ENCODE results near the gene MTCL1. TPM values are rescaled to one million over a fixed set of nuclear protein-coding genes. Genes with fewer than 3 reads are reported as not detected.

MTCL1 gene
- total and polyA plus RNA-seq, 10 of the 15 experiments (the other 5 are each of a cell fraction or from before 2014, with no cell fraction given): 0.03 to 0.36 (median 0.13) TPM; not detected in 4

DNA sequence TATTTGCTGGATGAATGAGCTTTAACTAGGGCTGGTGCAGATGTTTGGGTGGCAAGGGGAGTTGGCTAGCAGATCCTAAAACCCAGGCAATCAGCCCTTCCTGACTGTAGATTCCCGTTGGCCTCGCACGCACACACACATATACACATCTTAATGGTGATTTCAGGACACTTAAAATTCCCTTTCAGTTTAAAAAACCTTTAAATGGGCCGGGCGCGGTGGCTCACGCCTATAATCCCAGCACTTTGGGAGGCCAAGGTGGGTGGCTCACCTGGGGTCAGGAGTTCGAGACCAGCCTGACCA is 19.5 kb upstream of the MTCL1 start:
- in situ Hi-C loops (cut with MboI): no loop called here
- H3K27ac ChIP-seq (ENCODE audit: control insufficient read depth, insufficient read depth): no peak overlapping the region
- H2AFZ ChIP-seq (ENCODE audit: control insufficient read depth, low read depth, low read length): no peak overlapping the region
- intact Hi-C loops (cut with micrococcal nuclease; ENCODE audit: unreplicated experiment): no loop called here
- SMC1A ChIA-PET (ENCODE audit: uncharacterized antibody, unreplicated experiment): no interaction called here
- FAIRE-seq (no peak), ATAC-seq (no peak), DNase-seq (ENCODE audit: low read depth, low spot score) (no peak)
- peaks cover 0 to 2% of the 10 kb centered on the region in 2 experiments; a peak in 3 of 4 replicates for H3K27me3 ChIP-seq (replicated peaks in 1 of 2; ENCODE audit: control insufficient read depth in 2 of 2, insufficient read depth in 2 of 2, low read length in 1 of 2)
- H3K9me3 ChIP-seq (replicated peaks; ENCODE audit: control insufficient read depth, insufficient read depth, low read length): no peaks in the 10 kb centered on the region
- CTCF ChIA-PET: interaction anchor here (2.7 kb wide), 1 partner anchor 10 kb away, joined by 12 read pairs; no protein-coding TSS in a partner anchor
- TF ChIP-seq KDM1A (IDR thresholded peaks at IDR 0.05; ENCODE audit: borderline replicate concordance) (no peak), NRF1 (conservative IDR thresholded peaks at IDR 0.05; ENCODE audit: low read depth, low read length) (no peak), TCF3 (IDR thresholded peaks at IDR 0.05; ENCODE audit: borderline replicate concordance, insufficient read depth, low read depth, low read length) (no peak), NR2F1 (conservative IDR thresholded peaks at IDR 0.05) (no peak), BHLHE40 (IDR thresholded peaks at IDR 0.05; ENCODE audit: borderline replicate concordance in 1 of 2, low read depth in 2 of 2, low read length in 1 of 2) (no peak), SMARCA5 (IDR thresholded peaks at IDR 0.05) (no peak), ATF7 (IDR thresholded peaks at IDR 0.05; ENCODE audit: low read depth) (no peak), RBBP5 (conservative IDR thresholded peaks at IDR 0.05) (no peak), CBX3 (IDR thresholded peaks at IDR 0.05; ENCODE audit: borderline replicate concordance, low read depth) (no peak), BACH1 (IDR thresholded peaks at IDR 0.05; ENCODE audit: borderline replicate concordance) (no peak), JUND (IDR thresholded peaks at IDR 0.05; ENCODE audit: low read depth, low read length) (no peak), ZNF384 (IDR thresholded peaks at IDR 0.05; ENCODE audit: borderline replicate concordance, low read depth, low read length) (no peak), TBL1XR1 (IDR thresholded peaks at IDR 0.05; ENCODE audit: low read depth, low read length) (no peak), ZSCAN29 (IDR thresholded peaks at IDR 0.05) (no peak)
- TF ChIP-seq, protein P1, sequence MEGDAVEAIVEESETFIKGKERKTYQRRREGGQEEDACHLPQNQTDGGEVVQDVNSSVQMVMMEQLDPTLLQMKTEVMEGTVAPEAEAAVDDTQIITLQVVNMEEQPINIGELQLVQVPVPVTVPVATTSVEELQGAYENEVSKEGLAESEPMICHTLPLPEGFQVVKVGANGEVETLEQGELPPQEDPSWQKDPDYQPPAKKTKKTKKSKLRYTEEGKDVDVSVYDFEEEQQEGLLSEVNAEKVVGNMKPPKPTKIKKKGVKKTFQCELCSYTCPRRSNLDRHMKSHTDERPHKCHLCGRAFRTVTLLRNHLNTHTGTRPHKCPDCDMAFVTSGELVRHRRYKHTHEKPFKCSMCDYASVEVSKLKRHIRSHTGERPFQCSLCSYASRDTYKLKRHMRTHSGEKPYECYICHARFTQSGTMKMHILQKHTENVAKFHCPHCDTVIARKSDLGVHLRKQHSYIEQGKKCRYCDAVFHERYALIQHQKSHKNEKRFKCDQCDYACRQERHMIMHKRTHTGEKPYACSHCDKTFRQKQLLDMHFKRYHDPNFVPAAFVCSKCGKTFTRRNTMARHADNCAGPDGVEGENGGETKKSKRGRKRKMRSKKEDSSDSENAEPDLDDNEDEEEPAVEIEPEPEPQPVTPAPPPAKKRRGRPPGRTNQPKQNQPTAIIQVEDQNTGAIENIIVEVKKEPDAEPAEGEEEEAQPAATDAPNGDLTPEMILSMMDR (IDR thresholded peaks at IDR 0.05 in 2 of 3, conservative IDR thresholded peaks at IDR 0.05 in 1 of 3; ENCODE audit: control insufficient read depth in 2 of 3, extremely low read depth in 1 of 3, insufficient read depth in 1 of 3, low read depth in 3 of 3, low read length in 3 of 3): no peak
- TF ChIP-seq, protein P2, sequence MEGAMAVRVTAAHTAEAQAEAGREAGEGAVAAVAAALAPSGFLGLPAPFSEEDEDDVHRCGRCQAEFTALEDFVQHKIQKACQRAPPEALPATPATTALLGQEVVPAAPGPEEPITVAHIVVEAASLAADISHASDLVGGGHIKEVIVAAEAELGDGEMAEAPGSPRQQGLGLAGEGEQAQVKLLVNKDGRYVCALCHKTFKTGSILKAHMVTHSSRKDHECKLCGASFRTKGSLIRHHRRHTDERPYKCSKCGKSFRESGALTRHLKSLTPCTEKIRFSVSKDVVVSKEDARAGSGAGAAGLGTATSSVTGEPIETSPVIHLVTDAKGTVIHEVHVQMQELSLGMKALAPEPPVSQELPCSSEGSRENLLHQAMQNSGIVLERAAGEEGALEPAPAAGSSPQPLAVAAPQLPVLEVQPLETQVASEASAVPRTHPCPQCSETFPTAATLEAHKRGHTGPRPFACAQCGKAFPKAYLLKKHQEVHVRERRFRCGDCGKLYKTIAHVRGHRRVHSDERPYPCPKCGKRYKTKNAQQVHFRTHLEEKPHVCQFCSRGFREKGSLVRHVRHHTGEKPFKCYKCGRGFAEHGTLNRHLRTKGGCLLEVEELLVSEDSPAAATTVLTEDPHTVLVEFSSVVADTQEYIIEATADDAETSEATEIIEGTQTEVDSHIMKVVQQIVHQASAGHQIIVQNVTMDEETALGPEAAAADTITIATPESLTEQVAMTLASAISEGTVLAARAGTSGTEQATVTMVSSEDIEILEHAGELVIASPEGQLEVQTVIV (IDR thresholded peaks at IDR 0.05; ENCODE audit: borderline replicate concordance, partially characterized antibody): no peak
- TF ChIP-seq, protein P3, sequence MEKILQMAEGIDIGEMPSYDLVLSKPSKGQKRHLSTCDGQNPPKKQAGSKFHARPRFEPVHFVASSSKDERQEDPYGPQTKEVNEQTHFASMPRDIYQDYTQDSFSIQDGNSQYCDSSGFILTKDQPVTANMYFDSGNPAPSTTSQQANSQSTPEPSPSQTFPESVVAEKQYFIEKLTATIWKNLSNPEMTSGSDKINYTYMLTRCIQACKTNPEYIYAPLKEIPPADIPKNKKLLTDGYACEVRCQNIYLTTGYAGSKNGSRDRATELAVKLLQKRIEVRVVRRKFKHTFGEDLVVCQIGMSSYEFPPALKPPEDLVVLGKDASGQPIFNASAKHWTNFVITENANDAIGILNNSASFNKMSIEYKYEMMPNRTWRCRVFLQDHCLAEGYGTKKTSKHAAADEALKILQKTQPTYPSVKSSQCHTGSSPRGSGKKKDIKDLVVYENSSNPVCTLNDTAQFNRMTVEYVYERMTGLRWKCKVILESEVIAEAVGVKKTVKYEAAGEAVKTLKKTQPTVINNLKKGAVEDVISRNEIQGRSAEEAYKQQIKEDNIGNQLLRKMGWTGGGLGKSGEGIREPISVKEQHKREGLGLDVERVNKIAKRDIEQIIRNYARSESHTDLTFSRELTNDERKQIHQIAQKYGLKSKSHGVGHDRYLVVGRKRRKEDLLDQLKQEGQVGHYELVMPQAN (conservative IDR thresholded peaks at IDR 0.05): no peak
- TF ChIP-seq, protein P4, sequence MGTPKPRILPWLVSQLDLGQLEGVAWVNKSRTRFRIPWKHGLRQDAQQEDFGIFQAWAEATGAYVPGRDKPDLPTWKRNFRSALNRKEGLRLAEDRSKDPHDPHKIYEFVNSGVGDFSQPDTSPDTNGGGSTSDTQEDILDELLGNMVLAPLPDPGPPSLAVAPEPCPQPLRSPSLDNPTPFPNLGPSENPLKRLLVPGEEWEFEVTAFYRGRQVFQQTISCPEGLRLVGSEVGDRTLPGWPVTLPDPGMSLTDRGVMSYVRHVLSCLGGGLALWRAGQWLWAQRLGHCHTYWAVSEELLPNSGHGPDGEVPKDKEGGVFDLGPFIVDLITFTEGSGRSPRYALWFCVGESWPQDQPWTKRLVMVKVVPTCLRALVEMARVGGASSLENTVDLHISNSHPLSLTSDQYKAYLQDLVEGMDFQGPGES (IDR thresholded peaks at IDR 0.05): no peak
- no TSS peak for BruUV-seq (replicated peaks)
- no peak overlapping the region for H3K4me3 ChIP-seq
- RAD21 ChIA-PET (ENCODE audit: unreplicated experiment): interaction anchor here (1.5 kb wide), 1 partner anchor 11 kb away, joined by 3 read pairs; no protein-coding TSS in a partner anchor
- H3K4me2 ChIP-seq (ENCODE audit: control insufficient read depth, insufficient read depth): no peak overlapping the region
- WGBS (ENCODE audit: insufficient coverage, insufficient replicate concordance, low lambda C conversion rate, missing lambda C conversion rate): 77% methylated on average over 8 of the region's 8 CpGs
- no peak overlapping the region for H3K9ac ChIP-seq (ENCODE audit: control insufficient read depth, insufficient read depth, low read length)
- POLR2A ChIA-PET: no interaction called here
- no peaks in the 10 kb centered on the region for H3K79me2 ChIP-seq (ENCODE audit: control insufficient read depth, insufficient read depth, low read length)
- no peaks in the 10 kb centered on the region for H3K4me1 ChIP-seq (ENCODE audit: control insufficient read depth, insufficient read depth, low read length)
- no peaks in the 10 kb centered on the region for H4K20me1 ChIP-seq (ENCODE audit: control insufficient read depth, insufficient read depth)
- H3K36me3 ChIP-seq (ENCODE audit: control insufficient read depth in 2 of 2, insufficient read depth in 2 of 2, low read length in 1 of 2): no peaks in the 10 kb centered on the region

Data from GM12878 (cell line).